Hepatocyte (in vitro differentiated cells): ENCODE measurements around the gene LY6G6F.

Experiments used
- EZH2 ChIP-seq: fragments of 200-600 bp; sonication (generic); IDR thresholded peaks from 2 replicates; pipeline ENCODE4 v1.6.1; 2016; ENCODE audit warnings: antibody characterized with exemption, mild to moderate bottlenecking, borderline replicate concordance
- EZH2phosphoT487 ChIP-seq: fragments of 200-600 bp; sonication (generic); IDR thresholded peaks from one replicate; pipeline ENCODE4 v1.6.1; 2018; ENCODE audit warnings: antibody characterized with exemption, mild to moderate bottlenecking, low read depth, moderate library complexity; ENCODE audit not compliant: unreplicated experiment, severe bottlenecking
- TF ChIP-seq, protein P1 (sequence below): fragments of 200-600 bp; sonication (generic); IDR thresholded peaks from 2 replicates; pipeline ENCODE4 v1.5.1; 2016; ENCODE audit warnings: antibody characterized with exemption, mild to moderate bottlenecking; ENCODE audit not compliant: poor library complexity

DNA sequence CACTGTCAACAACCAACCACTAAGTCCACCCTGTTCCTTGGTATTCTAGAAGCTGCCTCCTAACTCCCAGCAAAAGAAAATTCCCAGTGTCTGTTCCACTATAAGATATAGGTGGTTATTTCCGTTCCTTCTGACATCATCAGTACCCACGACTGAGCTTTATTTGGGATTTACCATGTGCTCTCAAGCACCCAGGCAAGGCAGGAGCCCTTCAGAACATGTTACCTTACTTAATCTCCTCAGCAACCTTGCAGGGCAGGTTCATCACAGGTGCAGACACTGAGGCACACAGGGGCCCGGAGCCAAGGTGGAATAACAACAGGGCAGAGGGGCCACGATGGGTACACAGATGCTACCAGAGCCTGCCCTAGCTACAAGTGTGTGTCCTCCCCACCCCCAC is 14.3 kb upstream of the LY6G6F start:
- TF ChIP-seq, protein P1, sequence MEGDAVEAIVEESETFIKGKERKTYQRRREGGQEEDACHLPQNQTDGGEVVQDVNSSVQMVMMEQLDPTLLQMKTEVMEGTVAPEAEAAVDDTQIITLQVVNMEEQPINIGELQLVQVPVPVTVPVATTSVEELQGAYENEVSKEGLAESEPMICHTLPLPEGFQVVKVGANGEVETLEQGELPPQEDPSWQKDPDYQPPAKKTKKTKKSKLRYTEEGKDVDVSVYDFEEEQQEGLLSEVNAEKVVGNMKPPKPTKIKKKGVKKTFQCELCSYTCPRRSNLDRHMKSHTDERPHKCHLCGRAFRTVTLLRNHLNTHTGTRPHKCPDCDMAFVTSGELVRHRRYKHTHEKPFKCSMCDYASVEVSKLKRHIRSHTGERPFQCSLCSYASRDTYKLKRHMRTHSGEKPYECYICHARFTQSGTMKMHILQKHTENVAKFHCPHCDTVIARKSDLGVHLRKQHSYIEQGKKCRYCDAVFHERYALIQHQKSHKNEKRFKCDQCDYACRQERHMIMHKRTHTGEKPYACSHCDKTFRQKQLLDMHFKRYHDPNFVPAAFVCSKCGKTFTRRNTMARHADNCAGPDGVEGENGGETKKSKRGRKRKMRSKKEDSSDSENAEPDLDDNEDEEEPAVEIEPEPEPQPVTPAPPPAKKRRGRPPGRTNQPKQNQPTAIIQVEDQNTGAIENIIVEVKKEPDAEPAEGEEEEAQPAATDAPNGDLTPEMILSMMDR = no peak
- no peak for TF ChIP-seq EZH2
- no peak for TF ChIP-seq EZH2phosphoT487
